Measurements from ENCODE around the gene THSD4.

Gene THSD4

DNA sequence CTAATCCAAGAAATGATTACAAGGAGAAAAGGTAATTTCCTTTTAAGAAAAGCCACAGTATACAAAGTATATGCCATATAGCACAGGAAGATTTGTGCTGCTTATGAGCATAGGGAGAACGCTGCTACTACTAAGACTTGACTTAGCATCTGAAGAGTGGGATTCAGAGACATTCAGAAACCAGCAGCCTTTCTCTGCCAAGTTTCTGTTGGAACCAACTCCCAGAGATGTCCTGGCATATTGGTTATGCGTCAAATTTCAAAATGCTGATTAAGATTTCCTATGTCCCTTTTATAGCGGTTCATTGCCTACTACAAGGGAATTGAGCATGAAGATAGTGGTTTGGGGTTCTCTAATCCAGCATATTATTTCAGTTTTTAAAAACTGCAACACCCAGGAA lies 700.0 kb downstream of the THSD4 start:
- no peak for DNase-seq (ENCODE audit: low read depth in 4 of 4, low spot score in 1 of 4)

DNA sequence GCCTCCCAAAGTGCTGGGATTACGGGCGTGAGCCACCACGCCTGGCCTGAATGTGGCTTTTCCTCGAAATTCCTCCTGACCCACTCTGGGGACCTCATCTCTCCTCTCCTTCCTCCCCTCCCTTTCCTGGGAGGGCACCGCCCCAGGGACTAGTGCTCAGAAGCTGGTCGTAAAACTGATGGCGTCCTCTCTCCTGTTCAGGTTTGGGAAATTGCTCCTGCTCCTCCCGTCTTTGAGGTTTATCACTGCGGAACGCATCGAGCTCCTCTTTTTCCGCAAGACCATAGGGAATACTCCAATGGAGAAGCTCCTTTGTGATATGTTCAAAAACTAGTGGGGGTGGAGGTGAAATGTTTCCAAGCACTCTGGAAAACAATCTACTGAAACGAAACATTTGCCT lies 702.1 kb downstream of the THSD4 start:
- no peak for DNase-seq (ENCODE audit: low read depth in 4 of 4, low spot score in 1 of 4)

DNA sequence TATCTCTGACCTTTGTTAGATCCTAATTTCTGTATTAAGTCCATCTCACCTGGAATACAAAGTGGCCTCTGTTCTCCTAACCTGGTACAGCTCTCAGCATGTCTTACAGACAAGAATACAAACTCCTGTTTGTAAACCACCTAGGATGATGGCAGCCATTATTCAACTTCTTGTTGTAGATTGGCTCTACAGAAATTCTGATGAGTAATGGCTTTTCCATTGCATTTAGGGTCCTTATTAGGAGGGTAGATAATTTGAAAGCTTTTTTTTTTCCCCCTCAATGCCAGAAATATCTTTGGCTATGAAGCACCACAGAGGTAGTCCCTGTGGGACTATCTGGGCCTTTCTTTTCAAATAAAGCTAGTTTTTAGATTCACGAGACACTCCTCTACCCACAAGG lies 704.9 kb downstream of the THSD4 start:
- DNase-seq (ENCODE audit: low read depth in 4 of 4, low spot score in 1 of 4), result no peak

DNA sequence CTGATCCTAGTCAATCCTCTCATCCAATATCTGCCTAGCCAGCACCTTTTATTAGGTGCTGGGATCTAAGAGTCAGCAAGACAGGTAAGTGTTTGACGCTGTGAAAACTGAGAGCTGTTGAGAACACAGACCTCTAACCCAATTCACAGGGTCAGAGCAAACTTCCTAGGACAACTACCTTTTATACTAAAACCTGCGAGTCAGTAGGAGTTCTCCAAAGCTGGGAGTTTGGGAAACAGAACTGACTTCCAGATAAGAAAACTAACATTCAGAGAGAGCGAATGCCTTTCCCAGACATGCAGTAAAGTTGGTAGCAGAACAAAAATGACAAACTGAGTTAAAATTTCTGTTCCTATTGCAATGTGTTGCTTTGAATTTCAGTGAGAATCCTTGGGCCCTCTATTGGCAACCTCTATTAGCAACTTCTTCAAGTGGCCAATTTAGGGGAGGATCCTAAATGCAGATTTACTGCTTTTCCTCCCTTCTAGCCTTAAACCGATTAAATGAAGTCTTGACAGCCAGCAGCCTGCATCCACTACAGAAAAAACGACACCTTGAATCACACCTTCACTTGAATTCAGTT lies 706.4 kb downstream of the THSD4 start:
- no peak for DNase-seq (ENCODE audit: low read depth in 4 of 4, low spot score in 1 of 4)

DNA sequence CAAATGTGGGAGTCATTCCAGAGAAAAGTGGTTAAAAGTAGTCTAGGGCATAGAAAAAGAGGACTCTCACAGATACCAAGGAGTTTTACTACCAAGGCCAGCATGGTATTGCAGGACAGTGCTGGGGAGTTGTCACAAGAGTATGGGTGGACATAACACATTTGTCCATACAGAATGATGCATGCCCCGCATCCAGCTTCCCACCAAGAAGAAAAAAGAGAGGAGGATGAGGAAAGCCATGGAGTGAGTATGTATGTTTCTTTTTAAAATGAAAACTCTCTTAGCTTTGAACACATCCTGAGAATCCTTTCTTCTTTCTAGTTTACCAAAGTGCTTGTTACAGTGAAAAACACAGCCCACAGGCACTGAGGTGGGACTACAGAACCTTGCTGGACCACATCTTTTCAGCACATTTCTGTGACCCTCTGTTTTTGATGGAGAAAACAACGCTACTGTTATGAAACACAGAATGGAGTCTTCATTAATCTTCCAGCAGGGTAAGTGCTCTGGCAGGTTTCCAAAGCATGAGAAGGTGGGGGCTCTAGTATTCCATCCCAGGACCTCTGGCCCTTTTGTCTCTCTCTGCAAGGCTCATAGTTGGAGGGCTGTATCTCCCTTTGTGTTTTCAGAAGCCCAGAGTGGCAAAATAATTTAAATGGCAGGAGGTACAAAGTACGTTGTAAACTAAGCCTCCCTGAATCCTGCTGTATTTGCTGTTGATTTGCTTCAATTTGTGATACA lies 707.8 kb downstream of the THSD4 start:
- DNase-seq (ENCODE audit: low read depth in 4 of 4, low spot score in 1 of 4), result no peak

DNA sequence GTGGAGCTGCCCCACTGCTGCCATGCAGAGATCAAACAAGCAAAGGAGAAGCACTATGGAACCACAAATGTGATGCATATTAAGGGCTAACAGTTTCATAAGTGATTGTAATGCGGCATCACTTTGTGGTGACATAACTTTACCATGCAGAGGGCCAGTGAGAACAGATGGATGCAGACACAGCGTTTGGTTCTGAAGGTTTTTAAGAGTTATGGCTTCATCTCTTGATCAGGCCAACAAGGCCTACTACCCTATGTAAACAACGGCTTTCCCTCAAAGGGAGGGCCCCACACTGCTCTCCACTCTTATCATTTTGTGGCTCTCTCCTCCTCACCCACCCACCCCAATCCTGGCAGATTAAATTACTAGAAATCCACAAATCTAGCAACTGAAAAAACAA lies 708.5 kb downstream of the THSD4 start:
- no peak for DNase-seq (ENCODE audit: low read depth in 4 of 4, low spot score in 1 of 4)

DNA sequence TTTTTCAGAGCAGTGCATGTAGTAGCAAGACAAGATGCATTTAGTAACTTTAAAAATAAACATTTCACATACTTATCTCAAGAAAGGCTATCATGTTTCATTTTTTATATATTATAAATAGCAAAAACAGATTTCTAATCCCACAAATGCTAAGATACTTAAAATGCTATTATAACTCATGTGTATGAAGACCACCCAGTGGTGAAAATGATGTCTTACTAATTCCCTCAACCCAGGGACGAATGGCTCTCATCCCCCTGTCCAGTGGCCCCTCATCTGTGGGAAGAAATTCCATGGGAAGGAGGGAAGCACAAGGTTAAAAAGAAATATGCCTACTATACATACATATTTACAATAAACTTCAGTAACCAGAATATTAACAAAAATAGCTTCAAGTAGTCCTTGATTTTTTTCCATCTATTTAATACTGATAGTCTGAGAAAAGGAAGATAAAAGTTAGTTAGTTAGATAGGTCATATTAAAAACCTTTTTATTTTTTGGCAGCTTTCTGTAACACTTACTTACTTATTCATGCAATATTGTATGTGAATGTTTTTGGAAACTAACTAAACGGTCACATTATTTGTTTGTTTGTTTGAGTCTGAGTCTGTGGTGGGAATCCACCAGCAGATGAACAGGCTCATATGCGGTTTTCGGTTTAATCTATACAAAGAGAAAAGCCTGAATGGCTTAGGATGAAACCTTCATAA lies 709.9 kb downstream of the THSD4 start:
- DNase-seq (ENCODE audit: low read depth in 4 of 4, low spot score in 1 of 4), result no peak

DNA sequence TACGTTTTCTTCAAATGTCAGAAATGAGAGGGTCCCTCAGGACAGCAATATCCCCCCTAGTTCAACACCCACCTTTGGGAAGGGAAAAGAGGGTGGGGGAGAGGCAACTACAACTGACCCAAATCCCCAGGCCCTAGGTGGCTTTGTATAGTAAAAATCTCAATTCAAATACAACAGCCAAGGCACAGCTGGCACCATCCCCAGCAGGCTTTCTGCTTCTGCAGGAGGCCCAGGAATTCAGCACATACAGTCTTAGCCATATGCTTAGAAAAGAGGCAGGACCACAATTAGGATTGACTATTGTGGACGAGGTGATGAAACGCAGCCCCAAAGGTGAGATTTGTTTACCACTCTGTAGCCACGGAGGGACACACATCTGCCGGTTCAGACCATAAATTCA lies 710.9 kb downstream of the THSD4 start:
- no peak for DNase-seq (ENCODE audit: low read depth in 4 of 4, low spot score in 1 of 4)

DNA sequence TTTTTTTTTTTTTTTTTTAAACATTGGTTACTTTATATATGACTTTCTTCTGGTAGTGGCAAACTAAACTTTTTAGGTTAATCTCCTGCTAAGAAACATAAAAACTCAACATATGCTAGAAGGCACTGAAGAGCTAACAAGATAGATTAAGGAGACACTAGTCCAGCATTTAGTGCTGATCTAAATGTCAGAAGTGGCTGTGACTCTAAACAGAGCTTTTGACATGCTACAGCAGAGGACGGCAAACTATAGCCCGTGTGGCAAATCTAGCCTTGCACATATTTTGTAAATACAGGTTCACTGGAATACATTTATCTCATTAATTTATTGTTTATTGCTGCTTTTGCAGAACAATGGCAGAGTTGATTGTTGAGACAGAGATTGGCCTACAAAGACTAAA lies 715.7 kb downstream of the THSD4 start:
- no peak for DNase-seq (ENCODE audit: low read depth in 4 of 4, low spot score in 1 of 4)
